ENCODE results near the gene NOXA1. TPM values are rescaled to one million over a fixed set of nuclear protein-coding genes. Genes with fewer than 3 reads are reported as not detected.

Gene NOXA1
- total and polyA plus RNA-seq, 9 of the 15 experiments (the other 6 are each of a cell fraction or from before 2014, with no cell fraction given), result 0.07 to 1.2 (median 0.20) TPM; not detected in 4

DNA sequence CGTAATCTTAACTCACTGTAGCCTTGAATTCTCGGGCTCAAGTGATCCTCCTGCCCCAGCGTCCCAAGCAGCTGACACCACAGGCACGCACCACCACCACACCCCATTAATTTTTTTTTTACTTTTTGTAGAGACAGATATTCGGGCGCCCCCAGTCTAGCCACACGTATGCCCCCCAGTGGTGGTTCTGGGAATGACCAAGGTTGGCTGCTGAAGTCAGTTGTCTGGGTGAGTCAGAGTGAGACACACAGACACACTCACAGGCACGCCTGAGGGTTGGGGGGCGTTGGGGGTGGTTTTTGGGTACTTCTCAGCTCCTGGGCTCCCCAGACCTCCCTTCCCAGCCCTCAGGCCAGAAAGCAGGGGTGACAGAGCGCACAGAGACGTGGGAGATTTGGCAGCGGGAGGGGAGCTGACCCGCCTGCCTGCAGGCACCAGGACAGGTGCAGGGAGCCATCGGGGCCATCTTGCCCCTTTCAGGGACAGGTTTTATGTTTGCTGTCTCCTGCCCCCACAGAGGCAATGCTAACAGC lies 22.1 kb downstream of the NOXA1 start (continued):
- peak in 1 of 3 experiments; percentile 80; a peak in 2 of 6 replicates for TF ChIP-seq ZBTB11 (CRISPR knock-in tag; IDR thresholded peaks at IDR 0.05)
- no peak for TF ChIP-seq NR2C1 (IDR thresholded peaks at IDR 0.05)
- no peak for TF ChIP-seq NR2C1 (tag; IDR thresholded peaks at IDR 0.05)
- no peak; the same call in 1 of the 2 replicates for TF ChIP-seq ZHX1 (conservative IDR thresholded peaks at IDR 0.05; ENCODE audit: low read length)
- TF ChIP-seq NFE2L1 (tag; IDR thresholded peaks at IDR 0.05; ENCODE audit: borderline replicate concordance, low read depth), result no peak
- TF ChIP-seq ZNF318 (IDR thresholded peaks at IDR 0.05; ENCODE audit: borderline replicate concordance in 1 of 2, low read depth in 1 of 2), result no peak
- no peak for TF ChIP-seq TCF3 (CRISPR knock-in tag; IDR thresholded peaks at IDR 0.05)
- no peak for TF ChIP-seq RFX7 (CRISPR knock-in tag; IDR thresholded peaks at IDR 0.05)
- TF ChIP-seq ELK3 (CRISPR knock-in tag; IDR thresholded peaks at IDR 0.05), result no peak
